GM10248 (cell line): ENCODE measurements around the gene DENND1C.
A peak's percentile ranks its signal among the peaks of the same experiment; 100 is the strongest.

ENCODE experiments used
- CTCF ChIA-PET: fragments of 300-600 bp; sonication (Branson Sonifier 250); formaldehyde crosslinking; extraction: SDS; loops from one replicate; lab custom pipeline; 2021; ENCODE audit warnings: antibody characterized with exemption; lab: Yijun Ruan, JAX
- POLR2A ChIA-PET: fragments of 350-650 bp; sonication (Branson Sonifier 250); formaldehyde crosslinking; extraction: SDS; loops from one replicate; lab custom pipeline; 2020; ENCODE audit warnings: antibody characterized with exemption; lab: Yijun Ruan, JAX
- DNase-seq: peaks from one replicate; pipeline ENCODE4 v3.0.0; 2012; ENCODE audit errors: extremely low spot score
- TF ChIP-seq, protein P1 (sequence below): IDR thresholded peaks from 2 replicates; pipeline ENCODE4 v1.5.1; 2012; ENCODE audit warnings: mild to moderate bottlenecking, low read depth; ENCODE audit errors: extremely low read depth, missing control alignments, control extremely low read depth

Gene DENND1C

DNA sequence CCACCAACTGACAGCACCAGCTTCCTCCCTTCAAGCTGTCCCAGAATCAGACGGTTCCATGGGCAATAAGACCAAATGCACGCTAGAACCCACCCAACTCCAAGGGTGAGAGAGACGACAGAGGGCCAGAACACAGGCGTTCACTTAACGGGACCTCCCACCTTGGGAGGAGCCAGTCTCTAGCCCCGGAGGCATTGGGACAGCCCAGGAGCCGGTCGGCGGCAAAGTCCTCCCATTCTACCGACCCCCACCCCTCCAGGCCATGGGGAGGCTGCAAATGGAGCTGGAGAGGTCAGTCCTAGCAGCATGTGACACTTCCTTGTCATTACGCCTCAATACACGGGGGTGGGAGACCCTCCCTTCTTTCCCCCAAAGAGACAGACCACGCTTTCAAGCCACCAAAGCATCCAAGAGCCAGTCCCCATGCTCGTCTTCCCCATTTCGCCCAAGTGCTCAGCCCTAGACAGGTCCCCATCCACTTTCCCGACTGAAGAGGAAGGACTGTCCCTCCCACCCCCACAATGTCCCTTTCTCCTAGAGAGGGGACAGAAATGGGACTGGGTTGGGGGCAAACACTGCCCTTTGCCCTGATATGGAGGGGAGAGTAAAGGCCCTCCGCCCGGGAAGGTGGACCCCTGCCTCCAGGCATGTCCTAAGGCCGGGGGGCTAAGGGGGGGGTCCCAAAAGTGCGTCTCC lies 57.9 kb downstream of the DENND1C start:
- peak; percentile 57 for DNase-seq
- TF ChIP-seq, protein P1, sequence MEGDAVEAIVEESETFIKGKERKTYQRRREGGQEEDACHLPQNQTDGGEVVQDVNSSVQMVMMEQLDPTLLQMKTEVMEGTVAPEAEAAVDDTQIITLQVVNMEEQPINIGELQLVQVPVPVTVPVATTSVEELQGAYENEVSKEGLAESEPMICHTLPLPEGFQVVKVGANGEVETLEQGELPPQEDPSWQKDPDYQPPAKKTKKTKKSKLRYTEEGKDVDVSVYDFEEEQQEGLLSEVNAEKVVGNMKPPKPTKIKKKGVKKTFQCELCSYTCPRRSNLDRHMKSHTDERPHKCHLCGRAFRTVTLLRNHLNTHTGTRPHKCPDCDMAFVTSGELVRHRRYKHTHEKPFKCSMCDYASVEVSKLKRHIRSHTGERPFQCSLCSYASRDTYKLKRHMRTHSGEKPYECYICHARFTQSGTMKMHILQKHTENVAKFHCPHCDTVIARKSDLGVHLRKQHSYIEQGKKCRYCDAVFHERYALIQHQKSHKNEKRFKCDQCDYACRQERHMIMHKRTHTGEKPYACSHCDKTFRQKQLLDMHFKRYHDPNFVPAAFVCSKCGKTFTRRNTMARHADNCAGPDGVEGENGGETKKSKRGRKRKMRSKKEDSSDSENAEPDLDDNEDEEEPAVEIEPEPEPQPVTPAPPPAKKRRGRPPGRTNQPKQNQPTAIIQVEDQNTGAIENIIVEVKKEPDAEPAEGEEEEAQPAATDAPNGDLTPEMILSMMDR = no peak
- CTCF ChIA-PET = no interaction called here
- POLR2A ChIA-PET = no interaction called here

DNA sequence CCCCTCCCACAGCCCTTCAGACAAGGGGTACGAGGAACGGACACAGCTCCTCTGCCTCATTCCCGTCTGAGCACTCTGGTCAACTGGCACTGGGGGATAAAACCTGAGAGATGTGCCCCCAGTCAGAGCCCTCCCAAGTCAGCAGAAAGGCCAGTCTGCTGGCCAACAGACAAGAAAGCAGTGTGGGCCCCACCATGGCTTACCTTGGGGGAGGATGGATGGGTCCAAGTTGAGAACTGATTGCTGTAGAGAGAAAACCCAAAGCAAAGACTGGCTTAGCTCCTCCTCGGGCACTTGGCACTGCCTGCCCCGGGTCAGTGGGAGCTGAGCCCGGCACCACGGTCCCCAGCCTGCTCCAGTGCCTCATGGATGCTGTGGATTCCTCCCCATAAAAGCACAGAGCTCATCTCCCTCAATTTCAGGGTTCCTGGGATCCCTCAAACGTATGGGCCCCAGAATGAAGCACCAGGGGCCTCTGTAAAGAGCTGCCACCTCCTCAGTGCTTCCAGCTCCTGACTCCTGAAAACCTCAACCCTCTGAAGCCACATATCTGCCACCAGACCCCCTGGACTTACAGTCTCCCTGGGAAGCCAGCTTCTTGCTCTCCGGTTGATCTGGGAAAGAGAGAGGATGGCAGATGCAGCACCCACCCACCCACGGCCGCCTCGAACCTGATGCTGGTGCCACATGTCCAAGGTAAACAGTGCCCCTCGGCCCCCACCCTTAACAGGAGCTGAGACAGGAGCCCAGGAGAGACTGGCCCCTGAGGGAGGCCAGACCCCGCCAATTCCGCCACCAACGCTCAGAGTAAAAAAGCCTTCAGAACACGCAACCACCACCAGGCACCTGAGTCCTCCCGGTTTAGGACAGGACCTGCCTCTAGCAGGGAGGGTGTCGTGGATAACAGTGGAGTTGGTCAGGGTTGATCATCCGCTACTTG lies 60.2 kb downstream of the DENND1C start:
- ChIA-PET POLR2A (interaction anchor here (1.4 kb wide), 1 partner anchor 95 kb away, joined by 3 read pairs; no protein-coding TSS in a partner anchor), CTCF (interaction anchor here (0.9 to 1.2 kb wide), 4 partner anchors 11 to 442 kb away, joined by 3 to 4 read pairs (median 4); partner anchors contain the start of gene DENND1C)
- DNase-seq = no peak
- TF ChIP-seq, protein P1 = no peak

DNA sequence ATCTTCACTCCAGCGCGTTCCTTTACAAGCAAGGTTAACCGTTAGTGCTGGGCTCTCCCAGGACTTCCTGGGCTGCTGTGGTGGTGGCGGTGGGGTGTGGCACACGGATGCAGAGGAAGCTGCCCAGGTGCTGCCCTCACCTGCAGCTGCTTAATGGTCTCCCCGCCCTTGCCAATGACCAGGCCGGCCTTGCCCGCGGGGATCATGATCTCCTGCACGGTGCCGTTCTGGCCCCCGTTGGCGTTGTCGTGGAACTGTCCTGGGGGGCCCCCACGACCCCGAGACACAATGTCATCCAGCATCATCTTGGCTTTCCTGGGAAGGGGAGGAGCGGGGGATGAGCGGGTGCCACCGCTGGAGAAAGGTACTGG lies 63.0 kb downstream of the DENND1C start:
- no peak for DNase-seq
- CTCF ChIA-PET = no interaction called here
- POLR2A ChIA-PET = no interaction called here
- TF ChIP-seq, protein P1 = no peak

DNA sequence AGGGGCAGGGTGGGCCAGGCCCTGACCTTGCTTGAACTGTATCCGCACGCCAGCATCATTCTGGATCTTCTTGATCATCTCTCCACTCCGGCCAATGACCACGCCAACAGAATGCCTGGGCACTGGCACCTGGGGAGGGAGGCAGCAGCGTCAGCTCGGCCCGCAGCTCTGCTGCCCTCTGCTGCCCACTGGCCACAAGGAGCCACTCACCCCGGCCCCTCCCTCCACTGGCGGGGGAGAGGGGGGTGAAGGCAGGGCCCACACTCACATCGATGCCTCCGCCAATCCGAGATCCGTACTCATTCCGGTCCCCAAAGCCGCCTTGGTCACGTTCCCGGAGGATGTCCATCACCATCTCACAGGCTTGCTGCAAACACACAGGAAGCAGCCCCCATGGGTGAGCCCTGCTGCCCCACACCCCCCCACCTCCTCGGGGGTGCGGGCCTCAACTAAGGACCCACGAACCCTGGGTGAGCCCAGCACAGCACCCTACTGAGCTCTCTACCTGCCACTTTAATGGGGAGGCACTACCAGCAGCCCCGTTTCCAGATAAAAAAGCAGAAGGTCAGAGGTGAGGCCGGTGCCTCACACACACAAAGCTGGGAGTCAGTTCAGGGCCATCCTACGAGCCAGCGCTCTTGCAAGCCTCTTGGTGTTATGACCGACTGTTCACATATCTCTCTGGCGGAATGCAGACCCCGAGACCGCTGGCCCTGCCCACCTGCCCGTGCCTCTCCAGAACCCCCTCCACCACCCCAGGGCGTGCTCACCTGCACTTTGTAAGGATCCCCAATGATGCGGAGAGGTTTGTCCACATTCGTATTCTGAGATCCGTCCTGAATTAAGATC lies 63.6 kb downstream of the DENND1C start:
- CTCF ChIA-PET = no interaction called here
- POLR2A ChIA-PET = no interaction called here
- TF ChIP-seq, protein P1 = no peak
- no peak for DNase-seq
